ENCODE data around the gene RAB6D. TPM values are rescaled to one million over a fixed set of nuclear protein-coding genes. Genes with fewer than 3 reads are reported as not detected.
"Not testable (repeated sequence)": the region's sequence is repeated elsewhere in the genome, so short reads cannot be mapped to it uniquely, and the experiment has no call there.

Gene RAB6D
- total RNA-seq (ENCODE audit: insufficient read depth, low replicate concordance): 3.6 TPM

GRCh38 chr2:131363703-131364186, at the start of gene RAB6D:
TSS of gene RAB6D (minus strand) at chr2:131364168. CDS start at chr2:131363720, 448 bp downstream.
- DNase-seq (ENCODE audit: low spot score): peak; percentile 1

DNA sequence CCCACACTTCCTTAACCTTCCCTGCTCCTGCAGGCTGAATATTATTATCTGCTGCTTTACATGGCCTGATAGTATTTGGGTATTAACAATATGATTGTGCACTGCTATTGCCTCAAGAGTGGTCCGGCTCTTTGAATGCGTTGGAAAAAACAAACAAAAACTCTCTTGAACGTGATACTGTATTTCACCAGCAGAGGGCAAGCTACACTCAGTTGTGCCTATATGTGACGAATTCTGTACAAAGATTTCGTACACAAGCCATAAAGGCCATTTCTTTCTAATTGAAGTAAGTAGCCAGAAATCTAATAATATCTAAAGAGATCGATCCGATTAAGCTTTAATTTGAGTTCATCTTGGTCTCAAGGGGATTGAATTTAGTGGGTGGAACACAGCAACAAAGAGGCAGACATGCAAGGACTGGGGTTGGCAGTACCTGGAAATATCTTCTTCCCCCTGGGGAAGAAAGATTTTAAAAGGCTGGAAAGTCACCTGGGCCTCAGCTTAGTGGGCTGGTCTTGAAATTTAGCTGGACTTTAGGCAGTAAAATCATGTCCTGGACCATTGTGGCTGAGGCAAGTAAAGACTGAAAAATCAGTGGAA, 49.3 kb upstream of the RAB6D start:
- peak; percentile 69 for DNase-seq (ENCODE audit: low spot score)

DNA sequence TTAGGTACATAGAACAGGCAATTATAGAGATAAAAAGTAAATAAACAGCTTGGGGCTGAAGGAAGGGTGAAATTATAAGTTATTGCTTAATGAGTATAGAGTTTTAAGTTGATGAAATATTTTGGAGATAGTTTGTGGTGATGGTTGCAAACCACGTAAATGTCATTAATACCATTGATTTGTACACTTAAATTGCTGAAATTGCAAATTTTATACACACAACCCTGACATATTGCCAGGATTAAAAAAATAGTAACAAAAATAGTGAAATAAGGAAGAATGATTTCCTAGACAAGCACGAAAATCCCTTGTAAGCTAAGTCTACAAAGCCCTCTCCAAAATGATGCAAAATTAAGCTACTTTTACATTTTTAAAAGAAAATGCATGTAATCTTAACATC, 46.2 kb upstream of the RAB6D start:
- no peak for DNase-seq (ENCODE audit: low spot score)

- no peak for DNase-seq (ENCODE audit: low spot score)
These were observed 44.8 kb upstream of the RAB6D start for GRCh38 chr2:131408778-131409177.

GRCh38 chr2:131408207-131408606, 44.2 kb upstream of the RAB6D start:
- DNase-seq (ENCODE audit: low spot score): peak; percentile 32

- DNase-seq (ENCODE audit: low spot score): no peak
These were observed 40.8 kb upstream of the RAB6D start for GRCh38 chr2:131404753-131405152.

DNA sequence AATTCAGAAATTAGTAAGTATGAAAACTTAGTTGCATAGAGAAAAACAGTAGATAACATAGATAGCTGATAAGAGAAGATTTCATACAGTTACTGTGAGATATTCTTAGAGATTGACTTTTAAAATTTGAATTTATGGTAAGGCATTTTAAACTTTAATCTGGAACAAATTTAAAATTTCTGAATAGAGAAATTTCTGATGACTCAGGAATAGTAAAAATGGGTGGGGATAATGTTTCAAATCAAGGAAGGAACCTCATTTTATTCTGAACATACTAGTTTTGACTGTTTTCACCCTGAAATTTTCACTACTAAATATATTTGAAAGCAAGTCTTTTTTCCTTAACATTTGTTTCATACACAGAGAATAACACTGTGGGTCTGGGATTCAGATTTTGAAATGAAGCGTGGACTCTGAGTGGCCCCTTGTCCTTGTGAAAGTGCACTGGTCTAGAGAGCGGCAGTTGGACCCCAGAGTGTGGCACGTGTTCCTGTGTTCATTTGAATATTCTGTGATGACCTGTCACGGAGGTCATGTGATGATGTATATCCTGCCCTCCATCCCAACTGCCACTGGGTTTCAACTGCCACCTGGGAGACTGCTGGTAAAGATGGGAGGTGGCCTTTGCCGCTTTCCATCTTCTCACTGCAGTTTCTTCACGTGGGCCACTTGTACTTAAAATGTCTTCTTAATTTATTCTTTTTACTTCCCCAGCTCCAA, 38.5 kb upstream of the RAB6D start:
- no peak for DNase-seq (ENCODE audit: low spot score)

DNA sequence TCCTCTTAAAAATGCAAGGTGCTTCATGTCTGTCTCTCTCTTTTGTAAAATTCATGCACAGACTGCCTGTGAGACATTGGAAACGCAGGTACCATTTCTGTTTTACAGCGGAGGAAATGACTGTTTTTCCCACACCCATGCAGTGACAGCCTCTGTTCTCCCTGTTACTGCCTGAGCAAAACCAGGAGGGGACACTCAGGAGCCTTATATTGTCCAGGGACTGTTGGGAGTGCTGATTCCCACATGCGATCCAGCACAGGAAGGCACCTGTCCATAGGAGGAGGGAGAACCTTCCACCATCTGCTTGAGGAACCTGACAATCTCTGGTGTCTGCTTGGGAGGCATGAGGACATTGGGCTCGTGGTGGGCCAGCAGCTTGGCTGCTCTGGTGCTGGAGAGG, 36.9 kb upstream of the RAB6D start:
- no peak for DNase-seq (ENCODE audit: low spot score)

DNA sequence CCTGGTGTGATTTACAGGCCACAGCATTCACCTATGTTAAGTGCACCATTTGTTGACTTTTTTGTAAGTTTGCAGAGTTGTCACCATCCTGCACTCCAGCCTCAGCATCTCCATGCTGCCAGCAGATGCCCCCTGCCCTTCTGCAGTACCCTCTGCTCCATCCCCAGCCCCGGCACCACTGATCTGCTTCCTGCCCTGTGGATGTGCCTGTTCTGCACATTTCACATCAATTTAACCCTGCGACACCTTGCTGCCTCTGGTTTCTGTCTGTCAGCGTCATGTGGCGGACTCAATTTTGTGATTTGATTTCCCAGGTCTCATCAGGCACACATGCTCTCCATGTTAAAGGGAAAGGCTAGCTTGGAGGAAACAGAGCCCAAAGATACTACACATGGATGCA, 36.5 kb upstream of the RAB6D start:
- DNase-seq (ENCODE audit: low spot score): not testable (repeated sequence)

DNA sequence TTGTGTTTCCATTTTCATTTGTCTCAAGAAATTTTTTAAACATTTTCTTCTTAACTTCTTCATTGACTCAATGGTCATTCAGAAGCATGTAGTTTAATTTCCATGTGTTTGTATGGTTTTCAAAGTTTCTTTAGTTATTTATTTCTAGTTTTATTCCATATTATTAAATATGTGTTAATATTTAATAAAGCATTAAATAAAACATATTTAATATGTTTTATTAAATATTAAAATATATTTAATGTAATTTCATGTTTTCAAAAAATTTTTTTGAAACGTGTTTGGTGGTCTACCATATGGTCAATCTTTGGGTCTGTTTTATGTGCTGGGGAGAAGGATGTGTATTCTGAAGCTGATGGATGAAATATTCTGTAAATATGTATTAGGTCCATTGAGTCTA, 32.2 kb upstream of the RAB6D start:
- not testable (repeated sequence) for DNase-seq (ENCODE audit: low spot score)

GRCh38 chr2:131395024-131395645, 31.2 kb upstream of the RAB6D start:
- DNase-seq (ENCODE audit: low spot score): not testable (repeated sequence)

- peak; percentile 48 for DNase-seq (ENCODE audit: low spot score)
These were observed 30.4 kb upstream of the RAB6D start for GRCh38 chr2:131394147-131394931.

GRCh38 chr2:131391953-131392352, 28.0 kb upstream of the RAB6D start:
- not testable (repeated sequence) for DNase-seq (ENCODE audit: low spot score)

GRCh38 chr2:131391471-131391870, 27.5 kb upstream of the RAB6D start:
- DNase-seq (ENCODE audit: low spot score): not testable (repeated sequence)

DNA sequence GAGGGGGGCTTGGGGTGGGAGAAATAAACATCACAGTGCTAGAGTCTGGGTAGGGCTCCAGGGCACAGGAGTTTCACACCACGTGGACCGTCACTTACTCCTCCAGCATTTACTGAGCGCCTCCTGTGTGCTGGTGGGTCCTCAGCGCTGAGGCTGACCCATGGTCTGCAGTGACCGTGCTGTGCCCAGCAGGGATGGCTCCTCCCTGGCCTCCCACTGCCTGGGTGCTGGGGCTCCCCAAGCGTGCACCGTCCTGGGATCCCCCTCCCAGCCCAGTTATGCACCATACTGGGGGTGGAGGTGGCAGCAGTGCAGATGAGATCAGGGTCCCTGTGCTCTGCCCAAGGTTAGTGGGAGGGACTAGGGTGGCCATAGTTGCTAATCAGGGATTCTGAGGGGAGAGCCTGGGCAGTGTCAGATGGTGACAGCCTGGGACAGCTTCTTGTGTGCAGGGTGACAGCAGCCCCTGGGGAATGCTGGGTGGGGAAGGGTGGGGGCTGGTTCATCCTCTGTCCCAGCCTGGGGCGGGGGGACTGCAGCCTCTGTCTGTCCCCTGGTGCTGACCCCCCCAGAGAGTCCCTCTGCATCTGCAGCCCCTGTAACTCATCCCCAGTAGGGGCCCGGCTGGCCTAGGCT, 26.6 kb upstream of the RAB6D start:
- DNase-seq (ENCODE audit: low spot score): not testable (repeated sequence)

- no peak for DNase-seq (ENCODE audit: low spot score)
These were observed 25.7 kb upstream of the RAB6D start for GRCh38 chr2:131389657-131390056.

DNA sequence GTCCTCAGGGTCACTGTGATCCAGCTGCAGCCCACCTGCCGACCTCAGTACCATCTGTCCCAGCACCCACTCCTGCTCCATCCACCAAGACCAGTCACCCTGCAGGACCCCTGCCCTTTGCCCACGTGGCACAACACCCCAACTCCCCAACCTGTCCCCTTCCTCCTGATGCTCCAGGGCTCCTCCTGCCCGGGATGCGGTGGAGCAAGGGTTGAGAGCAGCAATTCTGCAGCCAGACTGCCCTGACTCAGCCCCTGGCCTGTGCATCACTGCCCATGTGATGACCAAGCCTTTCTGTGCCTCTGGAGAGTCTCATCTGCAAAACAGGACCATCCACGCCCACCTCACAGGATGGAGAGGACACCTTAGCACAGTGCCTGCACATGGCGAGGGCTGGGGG, 24.9 kb upstream of the RAB6D start:
- not testable (repeated sequence) for DNase-seq (ENCODE audit: low spot score)

DNA sequence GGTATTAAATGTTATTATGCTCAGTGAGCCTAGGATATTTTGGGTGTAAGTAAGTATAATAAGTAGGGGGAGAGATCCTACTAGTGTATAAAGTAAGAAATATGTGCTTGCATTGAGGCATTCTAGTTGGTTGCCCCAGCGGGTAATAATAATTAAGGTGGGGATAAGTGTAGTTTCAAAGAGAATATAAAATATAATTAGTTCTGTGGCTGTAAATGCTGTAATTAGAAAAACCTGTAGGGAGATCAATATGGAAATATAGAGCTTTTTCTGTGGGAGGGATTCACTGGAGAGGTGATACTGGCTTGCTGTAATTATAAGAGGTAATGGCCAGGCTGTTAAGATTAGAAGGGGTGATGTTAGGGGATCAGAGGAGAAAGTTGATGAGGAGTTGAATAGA, 9.1 kb upstream of the RAB6D start:
- DNase-seq (ENCODE audit: low spot score): not testable (repeated sequence)

DNA sequence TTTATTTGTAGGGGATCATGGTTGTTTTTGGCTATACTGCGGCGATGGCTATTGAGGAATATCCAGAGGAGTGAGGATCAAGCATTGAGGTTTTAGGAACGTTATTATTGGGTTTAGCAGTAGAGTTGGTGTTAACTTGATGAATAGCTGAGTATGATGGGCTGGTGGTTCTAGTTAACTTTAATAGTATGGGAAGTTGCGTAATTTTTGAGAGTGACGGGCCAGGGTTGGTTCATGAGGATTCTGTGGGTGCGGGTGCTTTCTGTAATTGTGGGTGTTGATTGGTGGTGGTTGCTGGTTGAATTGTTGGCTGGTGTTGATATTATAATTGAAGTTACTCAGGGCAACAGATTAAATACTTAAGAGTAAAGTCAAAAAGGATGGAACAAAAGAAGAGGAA, 6.0 kb upstream of the RAB6D start:
- no peak for DNase-seq (ENCODE audit: low spot score)

DNA sequence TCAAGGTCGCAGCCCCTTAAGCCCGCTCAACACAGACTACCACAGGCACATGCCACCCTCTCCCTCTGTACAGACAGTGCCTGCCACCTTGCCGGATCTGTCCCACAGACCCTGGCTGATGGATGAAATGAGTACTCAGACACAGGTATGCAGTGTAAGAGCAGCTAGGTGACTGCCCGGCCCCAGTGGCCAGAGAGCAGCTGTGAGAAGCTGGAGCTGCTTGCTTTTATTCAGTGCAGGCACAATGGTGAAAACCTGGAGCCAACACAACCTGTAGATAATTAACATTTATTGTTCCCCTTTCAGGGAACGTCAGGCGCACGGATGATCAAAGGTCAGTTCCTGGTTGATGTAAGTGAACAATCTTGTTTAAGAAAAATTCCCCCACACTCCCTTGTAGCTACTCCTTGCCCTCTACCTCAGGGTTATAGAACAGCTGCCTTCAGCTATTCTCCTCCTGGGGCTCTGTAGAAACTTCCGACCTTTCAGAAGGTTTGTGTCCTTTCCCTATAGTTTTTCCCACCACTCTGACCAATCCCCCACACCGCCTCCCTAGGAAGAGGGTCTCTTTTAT, 4.6 kb upstream of the RAB6D start:
- not testable (repeated sequence) for DNase-seq (ENCODE audit: low spot score)

GRCh38 chr2:131367352-131367751, 3.4 kb upstream of the RAB6D start:
- no peak for DNase-seq (ENCODE audit: low spot score)

Data from umbilical cord (tissue), 2 donors.